Measurements from ENCODE around the gene SNX33.
"Not testable (repeated sequence)": the region's sequence is repeated elsewhere in the genome, so short reads cannot be mapped to it uniquely, and the experiment has no call there.

SNX33 gene, protein sequence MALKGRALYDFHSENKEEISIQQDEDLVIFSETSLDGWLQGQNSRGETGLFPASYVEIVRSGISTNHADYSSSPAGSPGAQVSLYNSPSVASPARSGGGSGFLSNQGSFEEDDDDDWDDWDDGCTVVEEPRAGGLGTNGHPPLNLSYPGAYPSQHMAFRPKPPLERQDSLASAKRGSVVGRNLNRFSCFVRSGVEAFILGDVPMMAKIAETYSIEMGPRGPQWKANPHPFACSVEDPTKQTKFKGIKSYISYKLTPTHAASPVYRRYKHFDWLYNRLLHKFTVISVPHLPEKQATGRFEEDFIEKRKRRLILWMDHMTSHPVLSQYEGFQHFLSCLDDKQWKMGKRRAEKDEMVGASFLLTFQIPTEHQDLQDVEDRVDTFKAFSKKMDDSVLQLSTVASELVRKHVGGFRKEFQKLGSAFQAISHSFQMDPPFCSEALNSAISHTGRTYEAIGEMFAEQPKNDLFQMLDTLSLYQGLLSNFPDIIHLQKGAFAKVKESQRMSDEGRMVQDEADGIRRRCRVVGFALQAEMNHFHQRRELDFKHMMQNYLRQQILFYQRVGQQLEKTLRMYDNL

DNA sequence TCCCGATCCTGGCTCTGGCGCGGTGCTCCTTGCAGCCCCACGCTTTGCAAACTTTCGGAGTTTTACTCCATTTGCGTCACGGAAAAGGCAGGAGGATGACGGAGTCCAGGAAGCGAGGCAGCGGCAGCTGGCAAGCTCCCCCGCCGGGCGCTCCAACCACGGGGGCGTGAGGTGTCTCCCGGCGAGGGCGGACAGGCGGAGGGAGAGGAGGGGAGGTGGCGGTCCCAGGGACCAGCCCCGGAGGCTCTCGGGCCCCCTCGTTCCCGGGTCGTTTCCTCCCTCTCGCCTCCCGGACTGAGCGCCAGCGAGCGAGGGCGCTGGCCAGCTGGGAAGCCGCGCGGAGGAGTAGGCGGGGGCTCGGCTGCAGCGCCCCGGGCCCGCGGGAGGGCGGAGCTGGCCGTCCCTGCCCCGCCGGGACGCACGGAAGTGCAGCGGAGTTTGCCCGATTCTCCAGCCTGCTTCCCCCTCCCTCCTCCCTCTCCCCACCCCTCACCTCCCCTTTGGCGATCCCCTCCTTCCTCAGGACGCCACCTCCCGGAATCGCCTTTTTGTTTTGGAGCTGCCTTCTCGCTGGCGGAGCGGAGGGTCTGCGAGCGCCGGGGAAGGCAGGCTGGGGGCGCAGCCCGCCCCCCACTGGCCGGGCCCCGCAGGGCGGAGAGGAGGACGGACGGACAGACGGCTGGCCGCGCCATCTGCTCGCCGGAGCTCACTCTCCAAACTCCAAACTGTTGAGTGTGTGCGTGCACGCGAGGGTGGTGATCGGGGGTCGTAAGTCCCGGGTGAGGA, at the start of gene SNX33:
Gene SNX33, plus strand, starts transcription at position 543 of the 786 bp plus-strand sequence. CDS start 1,191 bp downstream, outside the sequence.
- peak; percentile 59 to 65 for DNase-seq

DNA sequence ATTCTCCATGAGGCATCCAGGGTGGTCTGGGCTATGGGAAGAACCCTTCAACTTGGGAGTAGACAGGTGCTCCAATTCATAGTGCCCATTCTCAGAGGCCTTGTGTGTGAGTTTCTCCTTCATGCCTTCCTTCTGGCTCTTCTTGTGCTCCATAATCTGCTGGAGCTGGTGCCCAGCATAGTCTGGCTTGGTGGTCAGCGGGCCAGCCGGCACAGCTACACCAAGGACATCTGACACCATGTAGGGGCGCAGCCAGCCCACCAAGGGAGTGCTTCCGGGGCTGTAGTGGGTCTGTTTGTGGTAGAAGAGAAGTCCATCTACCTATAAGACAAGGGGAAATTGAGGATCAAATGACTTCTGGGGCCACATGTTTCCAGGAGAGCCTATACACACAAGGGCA, 49.4 kb upstream of the SNX33 start:
- DNase-seq = no peak

DNA sequence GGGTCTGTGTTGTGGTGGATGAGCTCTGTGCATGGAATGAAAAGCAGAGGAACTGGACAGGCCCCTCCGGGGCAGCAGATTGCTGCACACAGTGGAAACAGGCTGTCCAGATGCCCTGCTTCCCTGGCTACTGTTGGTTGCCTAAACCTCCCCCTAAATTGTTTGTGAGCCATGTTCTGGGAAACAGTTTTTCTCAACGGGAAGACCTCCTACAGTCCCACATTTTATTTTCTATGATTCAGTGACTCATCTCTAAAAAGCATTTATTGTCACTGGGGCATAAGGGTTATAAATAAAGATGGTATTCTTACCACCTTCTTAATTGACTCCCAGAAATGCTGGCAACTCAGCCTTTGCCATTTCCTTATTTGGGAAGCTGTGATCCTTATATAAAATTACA, 48.3 kb upstream of the SNX33 start:
- no peak for DNase-seq

DNA sequence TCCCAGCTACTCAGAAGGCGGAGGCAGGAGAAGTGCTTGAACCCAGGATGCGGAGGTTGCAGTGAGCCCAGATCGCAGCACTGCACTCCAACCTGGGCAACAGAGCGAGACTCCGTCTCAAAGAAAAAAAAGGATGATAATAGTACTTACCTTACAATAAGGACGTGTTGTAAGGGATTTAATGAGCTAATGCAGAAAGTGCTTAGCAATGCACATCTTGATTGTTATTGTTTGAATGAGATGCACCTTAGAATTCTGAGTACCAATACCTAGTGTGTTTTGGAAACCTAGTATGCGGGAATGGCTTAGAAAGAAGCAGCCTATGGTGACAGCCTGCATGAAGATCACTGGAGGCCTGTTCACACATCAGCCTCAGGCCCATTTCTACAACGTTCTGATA, 41.7 kb upstream of the SNX33 start:
- DNase-seq = no peak

DNA sequence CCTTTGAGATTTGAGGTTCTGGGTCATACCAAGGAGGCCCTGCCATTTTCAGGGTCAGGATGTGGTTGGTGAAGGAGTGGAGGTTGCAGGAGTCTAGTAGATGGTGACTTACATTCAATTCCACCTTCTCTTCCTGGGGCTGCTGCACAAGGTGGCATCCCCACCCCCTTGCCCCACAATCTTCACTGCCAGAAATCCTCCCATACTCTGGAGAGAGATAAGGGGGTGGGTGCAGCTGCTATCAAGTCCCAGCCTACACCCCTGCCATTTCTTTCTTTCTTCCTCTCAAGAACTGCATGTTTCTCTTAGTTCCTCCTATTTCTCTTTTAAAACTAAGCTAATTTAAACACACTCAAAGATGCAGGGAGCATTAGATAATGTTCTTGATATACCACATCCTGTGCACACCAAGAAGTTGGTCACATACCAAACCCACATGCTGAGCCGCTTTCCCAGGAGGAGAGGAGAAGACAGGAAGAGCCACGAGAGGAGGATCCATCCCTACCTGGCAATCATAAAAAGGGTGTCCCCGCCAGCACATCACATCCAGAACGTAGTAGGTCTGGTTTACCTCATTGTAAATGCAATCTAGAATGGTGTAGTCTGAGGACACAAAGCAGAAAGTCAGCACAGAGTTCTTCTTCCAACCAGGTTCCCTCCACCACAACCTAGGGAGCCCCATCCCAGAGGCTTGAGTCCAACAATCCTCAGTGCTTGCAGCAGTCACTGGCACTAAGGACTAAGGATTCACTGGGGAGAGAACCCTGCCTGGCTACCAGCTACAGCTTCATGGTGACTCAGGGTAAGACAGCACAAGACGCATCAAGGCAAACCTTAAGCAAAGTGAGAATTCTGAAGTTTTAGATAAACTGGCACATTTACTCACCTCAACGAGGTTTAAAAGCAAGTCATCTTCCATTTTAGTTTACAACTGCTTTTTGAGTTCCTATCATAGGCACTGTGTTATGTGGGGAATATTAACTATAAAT, 40.7 kb upstream of the SNX33 start:
- peak; percentile 40 to 54 for DNase-seq

DNA sequence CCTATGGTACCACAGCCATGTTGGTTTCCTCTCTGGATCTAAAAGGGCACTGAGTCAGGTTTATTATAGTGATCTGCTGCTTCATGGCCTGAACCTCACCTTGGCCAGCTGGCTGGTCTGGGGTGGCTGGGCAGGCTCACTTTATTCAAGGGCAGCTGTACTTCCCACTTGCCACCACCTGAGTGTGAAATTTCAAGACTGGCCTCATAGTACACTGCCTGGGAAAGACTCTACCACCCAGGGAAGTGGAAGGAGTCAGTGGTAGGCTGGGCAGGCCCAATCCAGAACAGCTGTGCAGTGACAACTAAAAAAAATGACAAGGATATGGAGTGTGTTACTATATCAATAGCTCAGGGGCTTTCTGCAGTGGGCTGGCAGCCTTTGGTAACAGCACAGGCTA, 30.9 kb upstream of the SNX33 start:
- DNase-seq = no peak

DNA sequence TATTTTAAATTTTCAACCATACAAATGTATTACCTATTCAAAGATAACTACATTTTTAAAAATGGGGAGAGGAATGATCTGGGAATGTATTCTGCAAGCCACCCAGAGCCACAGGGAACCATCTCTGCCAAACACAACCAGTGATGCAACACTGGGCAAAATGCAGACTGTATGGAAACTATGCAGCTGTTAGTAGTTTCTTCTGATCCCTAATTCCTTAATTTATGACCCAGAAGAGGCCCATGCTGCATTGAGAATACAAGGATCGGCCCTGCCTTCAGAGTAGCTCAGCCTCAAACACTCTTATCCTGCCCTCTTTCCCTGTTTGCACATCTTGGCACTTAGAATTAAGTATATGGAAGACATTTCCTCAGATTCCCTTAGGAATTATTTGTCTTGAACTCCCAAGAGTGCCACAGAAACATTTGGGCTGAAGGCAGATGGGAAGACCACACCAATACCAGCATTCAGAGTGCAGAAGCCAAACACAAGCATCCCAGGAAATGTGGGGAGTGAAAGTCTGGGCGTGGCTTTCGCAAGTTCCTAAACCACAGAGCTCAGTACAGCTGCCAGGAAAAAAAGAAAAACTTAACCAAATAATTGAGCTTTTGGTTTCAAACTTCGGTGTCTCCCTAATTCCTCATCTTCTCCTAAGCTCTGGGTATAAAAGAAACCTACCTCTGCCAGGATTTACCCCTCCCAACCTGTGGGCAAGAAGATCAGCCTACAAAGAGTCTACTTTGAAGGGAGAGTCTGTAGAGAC, 27.5 kb upstream of the SNX33 start:
- DNase-seq = peak; percentile 60 to 71

DNA sequence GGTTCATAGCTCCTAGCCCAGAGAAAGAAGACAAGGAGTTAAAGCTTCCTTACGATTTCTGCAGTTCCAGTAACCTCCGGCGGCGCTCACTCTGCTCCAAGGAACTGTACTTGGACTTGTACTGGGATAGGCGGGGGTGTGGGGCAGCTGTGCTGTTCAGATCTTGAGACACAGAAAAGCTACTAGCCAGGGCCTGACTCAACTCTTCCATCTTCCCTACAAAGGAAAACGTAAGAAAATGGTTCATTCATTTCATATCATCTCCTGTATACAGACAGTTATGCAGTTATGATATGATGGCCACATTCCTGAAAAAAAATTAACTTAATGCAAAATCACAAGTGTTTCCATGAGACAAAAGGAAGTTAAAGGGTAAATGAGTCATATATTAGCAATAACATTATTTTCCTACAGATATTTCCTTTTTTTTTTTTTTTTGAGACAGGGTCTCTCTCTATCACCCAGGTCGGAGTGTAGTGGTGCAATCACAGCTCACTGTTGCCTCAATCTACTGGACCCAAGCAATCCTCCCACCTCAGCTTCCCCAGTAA, 26.8 kb upstream of the SNX33 start:
- DNase-seq = peak; percentile 59 to 71

DNA sequence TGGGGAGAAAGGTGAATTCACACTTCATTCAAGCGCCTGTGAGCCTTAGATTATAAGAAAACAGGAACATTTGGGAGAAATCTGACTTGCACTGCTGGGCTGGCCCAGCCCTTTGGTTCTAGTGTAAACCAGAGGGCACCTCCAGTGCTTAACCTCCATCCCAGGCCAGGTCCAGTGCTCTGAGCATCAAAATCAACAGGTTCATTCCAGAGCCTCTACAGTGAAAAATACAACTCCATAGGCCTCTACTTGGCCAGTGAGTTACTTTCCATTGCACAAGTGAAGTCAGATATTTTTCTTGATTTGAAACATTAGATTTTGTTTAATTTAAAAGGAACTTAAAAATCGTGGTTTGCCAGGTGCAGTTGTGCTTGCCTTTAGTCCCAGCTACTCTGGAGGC, 25.2 kb upstream of the SNX33 start:
- DNase-seq = no peak

DNA sequence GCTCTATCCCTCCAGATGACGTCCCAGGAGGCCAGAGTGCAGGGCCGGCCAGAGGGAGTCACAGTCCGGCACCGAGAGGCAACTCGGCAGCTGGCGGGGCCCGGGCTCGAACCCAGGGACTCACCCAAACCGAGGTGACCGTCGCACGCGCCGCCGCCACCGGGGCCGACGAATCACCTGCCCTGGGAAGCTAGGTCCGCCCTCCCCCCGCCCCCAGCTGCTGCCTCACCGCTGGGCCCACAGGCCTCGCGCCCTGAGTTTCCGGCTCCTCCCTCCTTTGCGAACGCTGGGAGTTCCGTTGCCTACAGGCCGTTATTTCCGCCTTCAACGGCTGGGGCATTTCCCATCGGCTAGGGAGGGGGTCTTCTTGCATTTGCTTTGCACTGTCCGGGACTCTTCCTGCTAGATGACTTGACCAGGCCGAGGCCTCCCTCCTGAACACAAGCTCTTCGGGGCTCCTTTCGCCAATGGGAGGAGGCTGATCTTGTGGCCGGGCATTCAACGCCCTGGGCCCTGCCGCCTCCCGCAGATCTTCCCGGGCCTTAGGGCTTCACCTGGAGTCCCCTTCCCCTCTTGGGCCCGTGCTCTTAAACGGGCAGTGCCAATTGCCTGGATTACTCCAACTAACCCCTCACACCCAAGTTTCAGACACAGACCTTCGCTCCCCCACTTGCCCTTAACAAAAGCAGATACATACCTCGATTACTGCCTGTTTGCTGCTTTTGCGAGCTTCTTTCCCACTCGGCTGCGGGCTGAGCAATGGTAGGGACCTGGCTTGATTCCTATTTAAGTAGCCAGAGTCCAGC, 22.0 kb upstream of the SNX33 start, which contains the start of gene SNUPN:
Gene SNUPN, minus strand, starts transcription at position 184 of the 806 bp plus-strand sequence. CDS start 4,674 bp downstream, outside the sequence.
- DNase-seq = peak; percentile 92 to 93

DNA sequence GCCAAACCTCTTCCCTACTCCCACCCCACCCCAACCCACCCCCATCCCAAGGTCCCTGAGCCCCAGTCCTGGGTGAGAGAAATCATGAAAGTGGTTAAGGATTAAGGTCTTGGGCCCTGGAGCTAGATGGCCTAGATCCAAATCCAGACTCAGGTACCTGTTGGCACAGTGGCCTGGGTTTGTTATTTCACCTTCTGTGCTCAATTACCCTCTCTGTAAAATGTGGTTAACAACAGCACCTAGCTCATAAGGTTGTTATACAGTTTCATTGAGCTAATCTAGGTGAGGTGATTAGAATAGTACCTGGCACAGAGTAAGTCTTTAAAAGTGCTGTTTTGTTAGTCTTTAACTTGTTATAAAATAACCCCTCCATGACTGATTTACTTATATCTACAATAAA, 15.8 kb upstream of the SNX33 start:
- no peak for DNase-seq

DNA sequence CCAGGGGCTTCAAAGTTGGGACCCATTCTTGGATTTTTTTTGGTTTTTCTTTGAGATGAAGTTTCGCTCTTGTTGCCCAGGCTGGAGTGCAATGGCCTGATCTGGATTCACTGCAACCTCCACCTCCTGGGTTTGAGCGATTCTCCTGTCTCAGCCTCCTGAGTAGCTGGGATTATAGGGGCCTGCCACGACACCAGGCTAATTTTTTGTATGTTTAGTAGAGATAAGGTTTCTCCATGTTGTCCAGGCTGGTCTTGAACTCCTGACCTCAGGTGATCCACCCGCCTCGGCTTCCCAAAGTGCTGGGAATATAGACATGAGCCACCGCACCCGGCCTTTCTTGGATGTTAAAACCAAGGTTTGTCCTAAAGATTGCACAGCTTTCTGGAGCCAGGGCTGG, 13.8 kb upstream of the SNX33 start:
- not testable (repeated sequence) for DNase-seq

DNA sequence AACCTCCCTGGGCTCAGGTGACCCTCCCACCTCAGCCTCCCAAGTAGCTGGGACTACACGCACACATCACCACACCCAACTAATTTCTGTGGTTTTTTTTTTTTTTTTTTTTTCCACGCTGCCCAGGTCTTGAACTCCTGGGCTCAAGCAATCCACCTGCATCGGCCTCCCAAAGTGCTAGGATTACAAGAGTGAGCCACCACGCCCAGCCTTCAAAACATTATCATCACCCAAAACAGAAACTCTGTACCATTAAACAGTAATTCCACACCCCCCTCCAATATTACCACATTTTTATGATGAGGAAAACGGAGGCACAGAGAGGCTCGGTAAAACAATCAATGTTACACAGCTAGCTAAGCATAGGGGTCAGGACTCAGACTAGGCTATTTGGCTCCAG, 11.7 kb upstream of the SNX33 start:
- DNase-seq = no peak

DNA sequence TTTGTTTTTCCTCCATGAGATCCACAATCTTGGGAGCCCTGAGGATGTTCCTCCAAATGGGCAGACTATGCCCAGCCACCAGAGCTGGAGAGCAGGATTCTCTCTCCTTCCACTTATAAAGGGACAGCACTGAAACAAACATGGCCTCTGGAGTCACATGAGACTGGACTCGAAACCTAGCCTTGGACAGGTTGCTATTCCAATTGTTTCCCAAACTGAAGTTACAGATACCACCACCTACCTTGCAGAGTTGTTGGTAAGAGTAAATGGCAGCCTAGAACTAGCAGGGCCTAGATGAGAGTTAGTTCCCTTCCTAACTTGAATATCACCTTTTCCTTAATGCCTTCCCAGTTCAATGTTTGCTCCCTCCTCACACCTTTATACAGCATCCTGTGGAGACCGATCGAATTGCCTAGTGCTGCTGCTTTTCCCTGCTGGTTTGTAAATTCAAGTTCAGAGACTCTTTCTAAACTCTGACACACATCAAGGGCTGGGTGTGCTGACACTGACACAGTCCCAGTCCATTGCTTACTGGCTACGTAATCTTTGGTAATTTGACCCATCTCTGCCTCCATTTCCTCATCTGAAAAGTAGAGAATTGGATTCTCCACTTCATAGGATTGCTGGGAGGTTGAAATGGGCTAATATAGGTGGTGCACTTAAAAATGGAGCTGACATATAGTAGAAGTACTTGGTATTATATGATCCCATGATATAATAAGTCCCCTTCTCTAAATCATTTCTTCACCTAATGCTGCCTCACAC, 10.3 kb upstream of the SNX33 start:
- no peak for DNase-seq

DNA sequence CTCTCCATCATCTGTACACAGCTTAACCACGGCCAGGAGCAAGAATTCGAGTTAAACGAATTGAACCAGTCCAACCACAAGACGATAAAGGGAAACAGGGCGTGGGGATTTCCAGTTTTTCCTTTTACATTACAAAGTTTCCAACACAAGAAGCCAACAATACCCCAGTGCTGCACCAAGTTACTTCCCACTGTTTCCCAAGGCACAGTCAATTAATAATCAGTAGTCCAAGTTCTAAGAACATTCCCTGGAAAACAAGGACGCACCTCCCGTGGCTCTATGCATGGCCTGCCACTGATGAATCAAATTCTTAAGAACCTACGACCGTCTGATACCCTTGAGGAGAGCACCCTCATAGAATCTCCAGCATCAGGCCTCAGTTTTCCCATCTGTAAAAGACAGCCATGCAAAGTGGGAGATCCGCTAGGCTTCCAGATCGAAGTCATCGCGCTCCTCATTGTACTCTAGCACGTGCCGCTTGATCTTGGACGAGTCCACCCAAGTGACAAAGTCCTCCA, 8.5 kb upstream of the SNX33 start:
- peak in 1 of 2 experiments; percentile 33 for DNase-seq

DNA sequence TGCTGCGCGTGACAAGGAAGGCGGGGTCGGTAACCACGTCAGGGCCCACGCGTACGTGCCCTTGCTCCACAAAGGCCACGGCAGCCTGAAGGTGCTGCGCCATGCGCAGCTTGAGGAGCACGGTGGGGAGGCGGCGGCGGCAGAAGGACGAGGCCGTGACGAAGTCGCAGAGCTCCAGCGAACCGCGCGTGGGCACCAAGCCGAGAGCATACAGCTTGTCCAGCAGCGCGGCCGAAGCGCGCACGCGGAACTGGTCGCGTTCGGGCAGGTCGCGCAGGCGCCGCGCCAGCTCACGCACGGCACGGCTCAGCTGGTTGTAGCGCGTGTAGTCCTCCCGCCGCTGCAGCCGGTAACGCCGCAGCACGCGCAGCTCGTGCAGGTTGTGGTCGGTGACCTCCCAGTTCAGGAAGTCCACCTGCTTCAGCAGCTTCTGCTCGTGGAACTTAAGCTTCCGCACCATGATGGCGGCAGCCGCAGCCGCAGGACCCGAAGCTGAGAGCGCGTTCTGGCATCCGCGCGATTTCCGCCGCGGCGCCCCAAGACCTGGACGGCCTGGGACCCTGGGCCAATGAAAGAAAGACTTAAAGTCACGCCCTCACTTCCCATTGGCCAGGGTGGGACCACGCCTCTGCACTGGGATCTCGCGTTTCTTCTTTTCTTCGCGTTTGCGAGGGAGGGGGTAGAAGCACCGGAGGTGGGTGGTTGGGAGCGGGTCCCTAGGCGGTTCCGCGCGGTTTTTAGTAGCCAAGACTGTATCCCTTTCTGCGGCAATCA, 7.8 kb upstream of the SNX33 start, which contains the start of gene IMP3:
Gene IMP3, minus strand, starts transcription at position 516 of the 774 bp plus-strand sequence. Its CDS starts 56 bp downstream, at position 460.
- DNase-seq = peak; percentile 98 to 99

DNA sequence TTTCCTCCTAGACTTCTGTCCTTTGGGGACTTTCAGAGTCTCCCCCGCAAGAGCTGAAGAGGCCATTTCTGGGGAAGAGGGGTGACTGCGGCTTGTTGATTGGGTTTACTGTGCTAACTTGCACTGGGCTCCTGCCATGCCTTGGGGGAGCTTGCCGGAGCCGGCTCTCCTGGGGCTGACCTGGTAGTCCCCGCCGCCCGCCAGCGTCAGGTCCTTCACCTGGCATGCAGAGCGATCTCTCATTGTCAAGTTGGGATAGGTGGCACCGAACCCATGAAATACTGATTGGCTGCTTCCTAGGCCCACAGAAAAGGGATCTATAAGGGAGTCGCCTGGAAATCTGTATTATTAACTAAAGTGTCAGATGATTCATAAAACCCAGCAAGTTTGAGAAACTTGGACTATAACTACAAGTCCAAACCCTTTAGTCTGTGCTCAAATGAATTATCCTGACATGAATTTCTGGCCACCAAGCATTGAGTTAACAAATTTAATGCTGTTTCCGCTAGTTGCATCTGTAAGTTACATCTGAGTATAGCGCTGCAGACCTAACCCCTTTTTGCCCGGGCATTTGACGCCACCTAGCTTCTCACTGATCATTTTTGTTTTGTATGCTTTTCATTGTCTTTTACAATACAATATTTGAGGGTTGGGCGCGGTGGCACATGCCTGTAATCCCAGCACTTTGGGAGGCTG, 7.1 kb upstream of the SNX33 start:
- DNase-seq = peak; percentile 88 to 90

DNA sequence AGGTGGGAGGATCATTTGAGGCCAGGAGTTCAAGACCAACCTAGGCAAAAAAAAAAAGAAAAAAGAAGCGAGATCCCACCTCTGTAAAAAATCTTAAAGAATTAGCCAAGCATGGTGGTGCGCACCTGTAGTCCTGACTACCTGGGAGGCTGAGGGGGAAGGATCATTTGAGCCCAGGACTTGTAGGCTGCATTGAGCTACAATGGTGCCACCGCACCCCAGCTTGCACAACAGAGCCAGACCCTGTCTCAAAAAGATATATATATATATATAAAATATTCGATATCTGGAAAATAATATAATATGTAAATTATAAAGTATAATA, 6.6 kb upstream of the SNX33 start:
- DNase-seq = peak in 1 of 2 experiments; percentile 41
